Stimulated activated CD4-positive, alpha-beta T cell treated with anti-CD3 and anti-CD28 coated beads, TNF-alpha, amount 100 ng/mL, for 4 hours (primary cell): ENCODE results near the gene TMEM223.
A peak's percentile ranks its signal among the peaks of the same experiment; 100 is the strongest.
"Not testable (repeated sequence)": the region's sequence is repeated elsewhere in the genome, so short reads cannot be mapped to it uniquely, and the experiment has no call there.

Experiments
- DNase-seq, 3 experiments: peaks; one replicate each; pipeline ENCODE4 v3.0.0-alpha.2; 2020; ENCODE audit warnings: low read depth in 3 of 3

TMEM223 gene

GRCh38 chr11:62801071-62801470, 9.3 kb upstream of the TMEM223 start:
- no peak for DNase-seq

GRCh38 chr11:62799486-62799885, 7.7 kb upstream of the TMEM223 start:
- DNase-seq: no peak

GRCh38 chr11:62796281-62796680, 4.5 kb upstream of the TMEM223 start:
- no peak for DNase-seq

- DNase-seq: no peak
These were observed 2.5 kb upstream of the TMEM223 start for GRCh38 chr11:62794201-62794775.

- no peak for DNase-seq
These were observed 383 bp upstream of the TMEM223 start for GRCh38 chr11:62792202-62792575.

- DNase-seq: no peak
These were observed 2.2 kb downstream of the TMEM223 start for GRCh38 chr11:62789576-62789975.

GRCh38 chr11:62788991-62789390, 2.8 kb downstream of the TMEM223 start:
- DNase-seq: no peak

- DNase-seq: peak; percentile 92 to 97 (median 97)
These were observed 4.6 kb downstream of the TMEM223 start, which contains the start of gene TMEM179B for GRCh38 chr11:62787005-62787759. TMEM179B (plus strand) TSS chr11:62787402; CDS start chr11:62787432, 30 bp downstream.

GRCh38 chr11:62786318-62787004, 5.3 kb downstream of the TMEM223 start:
- peak; percentile 70 to 74 (median 73) for DNase-seq

GRCh38 chr11:62782753-62783152, 9.1 kb downstream of the TMEM223 start:
- DNase-seq: no peak

- DNase-seq: no peak
These were observed 13.4 kb downstream of the TMEM223 start for GRCh38 chr11:62778441-62778840.

GRCh38 chr11:62777389-62777788, 14.4 kb downstream of the TMEM223 start:
- no peak for DNase-seq

GRCh38 chr11:62775646-62776045, 16.2 kb downstream of the TMEM223 start:
- DNase-seq: no peak

GRCh38 chr11:62774407-62774806, 17.4 kb downstream of the TMEM223 start:
- no peak for DNase-seq

GRCh38 chr11:62771144-62772021, 20.4 kb downstream of the TMEM223 start, which contains the start of gene TAF6L:
TAF6L (plus strand) TSS chr11:62771396; CDS start chr11:62775784, 4,388 bp downstream.
- DNase-seq: peak; percentile 85 to 89 (median 85)

GRCh38 chr11:62770778-62771143, 21.0 kb downstream of the TMEM223 start:
- no peak for DNase-seq

- DNase-seq: not testable (repeated sequence)
These were observed 31.0 kb downstream of the TMEM223 start for GRCh38 chr11:62760867-62761227.

- DNase-seq: no peak
These were observed 33.7 kb downstream of the TMEM223 start for GRCh38 chr11:62757846-62758788.

- no peak for DNase-seq
These were observed 36.7 kb downstream of the TMEM223 start for GRCh38 chr11:62755086-62755615.
